Measurements from ENCODE around the gene CDH15.

DNA sequence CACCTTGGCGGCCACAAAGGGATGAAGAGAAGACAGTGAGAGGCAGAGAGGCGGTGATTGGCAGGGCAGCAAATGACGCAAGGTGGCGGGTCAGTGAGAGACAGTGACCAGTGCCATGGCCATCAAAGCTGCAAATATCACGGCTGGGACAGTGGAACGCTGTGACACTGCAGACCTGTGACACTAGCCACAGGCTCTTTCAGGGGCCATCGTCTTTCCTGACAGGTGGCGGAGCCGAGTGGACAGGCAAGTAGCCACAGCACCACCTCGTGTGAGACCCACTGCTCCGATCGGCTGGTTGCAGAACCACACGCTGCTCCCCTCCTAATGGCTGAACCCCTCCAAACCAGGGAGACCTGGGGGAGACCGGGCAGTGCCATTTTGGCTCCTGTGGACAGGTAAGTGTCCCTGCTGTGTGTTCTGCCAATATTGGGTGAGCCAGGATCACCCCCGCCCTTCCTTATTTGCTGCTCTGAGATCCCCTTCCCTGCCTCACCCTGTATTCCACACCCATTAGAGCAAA, 38.0 kb downstream of the CDH15 start:
- TF ChIP-seq CTCF (IDR thresholded peaks at IDR 0.05) (no peak), CBFB (CRISPR knock-in tag; IDR thresholded peaks at IDR 0.05; ENCODE audit: low read depth) (no peak), ATF2 (CRISPR knock-in tag; IDR thresholded peaks at IDR 0.05; ENCODE audit: borderline replicate concordance, low read depth) (no peak), FOXP4 (CRISPR knock-in tag; IDR thresholded peaks at IDR 0.05) (no peak), E2F1 (CRISPR knock-in tag; IDR thresholded peaks at IDR 0.05) (no peak), TCF7 (CRISPR knock-in tag; IDR thresholded peaks at IDR 0.05; ENCODE audit: low read depth) (no peak), USF2 (CRISPR knock-in tag; IDR thresholded peaks at IDR 0.05) (no peak), ETV6 (CRISPR knock-in tag; IDR thresholded peaks at IDR 0.05) (no peak), ESRRA (CRISPR knock-in tag; IDR thresholded peaks at IDR 0.05; ENCODE audit: borderline replicate concordance) (no peak), FOXK1 (CRISPR knock-in tag; IDR thresholded peaks at IDR 0.05) (no peak), SP1 (CRISPR knock-in tag; conservative IDR thresholded peaks at IDR 0.05) (no peak), KAT7 (CRISPR knock-in tag; IDR thresholded peaks at IDR 0.05; ENCODE audit: borderline replicate concordance) (no peak), HMGA2 (CRISPR knock-in tag; IDR thresholded peaks at IDR 0.05) (no peak)
- TF ChIP-seq, protein P1, sequence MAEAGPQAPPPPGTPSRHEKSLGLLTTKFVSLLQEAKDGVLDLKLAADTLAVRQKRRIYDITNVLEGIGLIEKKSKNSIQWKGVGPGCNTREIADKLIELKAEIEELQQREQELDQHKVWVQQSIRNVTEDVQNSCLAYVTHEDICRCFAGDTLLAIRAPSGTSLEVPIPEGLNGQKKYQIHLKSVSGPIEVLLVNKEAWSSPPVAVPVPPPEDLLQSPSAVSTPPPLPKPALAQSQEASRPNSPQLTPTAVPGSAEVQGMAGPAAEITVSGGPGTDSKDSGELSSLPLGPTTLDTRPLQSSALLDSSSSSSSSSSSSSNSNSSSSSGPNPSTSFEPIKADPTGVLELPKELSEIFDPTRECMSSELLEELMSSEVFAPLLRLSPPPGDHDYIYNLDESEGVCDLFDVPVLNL (CRISPR knock-in tag; IDR thresholded peaks at IDR 0.05; ENCODE audit: borderline replicate concordance, low read depth), result no peak

Measured in WTC11 (cell line).